B cell (primary cell): ENCODE data around the gene DUSP15. TPM values are rescaled to one million over a fixed set of nuclear protein-coding genes. Genes with fewer than 3 reads are reported as not detected.

Experiments used
- ATAC-seq: fragments of 200-7000 bp; cut with Tn5 transposase; one replicate; pipeline ENCODE4 v1.10.0; 2021; ENCODE audit warnings: low read depth, mild to moderate bottlenecking, moderate number of reproducible peaks, moderate library complexity
- CTCF ChIA-PET: fragments of 350-600 bp; sonication (Branson Sonifier 250); formaldehyde crosslinking; loops from one replicate; lab custom pipeline; 2021; ENCODE audit warnings: antibody characterized with exemption, inconsistent platforms; lab: Charles Lee
- POLR2A ChIA-PET: fragments of 350-600 bp; sonication (Branson Sonifier 250); formaldehyde crosslinking; loops from one replicate; lab custom pipeline; 2021; ENCODE audit warnings: antibody characterized with exemption; lab: Charles Lee
- DNase-seq: peaks from one replicate; pipeline ENCODE4 v3.0.0; 2013
- H2AFZ ChIP-seq: 2 replicates; pipeline ENCODE4 v1.6.1; 2012; ENCODE audit warnings: mild to moderate bottlenecking, low read depth, low read length; ENCODE audit not compliant: insufficient read depth, poor library complexity, severe bottlenecking
- H3K27ac ChIP-seq, 2 donors: 1 replicate in 1 of 2; 2 replicates in 1 of 2; pipeline ENCODE4 v1.5.1; 2012 to 2013; ENCODE audit warnings: low read length in 2 of 2, mild to moderate bottlenecking in 2 of 2, moderate library complexity in 1 of 2
- H3K27me3 ChIP-seq, 4 experiments: fragments of 200-600 bp in 1 of 4; sonication (generic) in 1 of 4; replicated peaks in 1 of 4; 1 replicate in 2 of 4; 2 replicates in 2 of 4; pipeline versions ENCODE4 v1.6.1 to v1.7.0; 2013 to 2016; ENCODE audit warnings: low read length in 3 of 4, mild to moderate bottlenecking in 2 of 4, mixed read lengths in 1 of 4, moderate library complexity in 1 of 4; ENCODE audit not compliant: insufficient read depth in 4 of 4, control insufficient read depth in 3 of 4; ENCODE audit errors: control extremely low read depth in 1 of 4
- H3K36me3 ChIP-seq, 2 experiments: replicated peaks in 1 of 2; 1 replicate in 1 of 2; 2 replicates in 1 of 2; pipeline versions ENCODE4 v1.6.1 to v1.7.1; 2013; ENCODE audit warnings: low read length in 1 of 2; ENCODE audit not compliant: insufficient read depth in 2 of 2, control insufficient read depth in 1 of 2; ENCODE audit errors: control extremely low read depth in 1 of 2, extremely low read depth in 1 of 2
- H3K4me1 ChIP-seq, 2 donors: fragments of 200-600 bp in 1 of 2; sonication (generic) in 1 of 2; 1 replicate in 1 of 2; 2 replicates in 1 of 2; pipeline versions ENCODE4 v1.5.1 to v1.6.1; 2013 to 2017; ENCODE audit warnings: low read length in 2 of 2; ENCODE audit not compliant: control insufficient read depth in 2 of 2, insufficient read depth in 2 of 2
- H3K4me2 ChIP-seq: replicated peaks from 2 replicates; pipeline ENCODE3; 2012; ENCODE audit warnings: mild to moderate bottlenecking, low read depth, low read length; ENCODE audit not compliant: poor library complexity, severe bottlenecking
- H3K4me3 ChIP-seq, 5 experiments: fragments of 200-600 bp in 1 of 5; sonication (generic) in 1 of 5; 1 replicate in 3 of 5; 2 replicates in 2 of 5; pipeline versions ENCODE4 v1.5.1 to v1.7.0; 2011 to 2016; ENCODE audit warnings: low read length in 4 of 5, mild to moderate bottlenecking in 4 of 5, low read depth in 2 of 5, control low read depth in 1 of 5, moderate library complexity in 1 of 5; ENCODE audit not compliant: insufficient read depth in 1 of 5; ENCODE audit errors: control extremely low read depth in 1 of 5, extremely low read depth in 1 of 5
- H3K79me2 ChIP-seq: fragments of 200-600 bp; sonication (generic); one replicate; pipeline ENCODE4 v1.6.0; 2016; ENCODE audit warnings: low read length; ENCODE audit not compliant: control insufficient read depth, insufficient read depth
- H3K9ac ChIP-seq: fragments of 200-600 bp; sonication (generic); 2 replicates; pipeline ENCODE4 v1.6.1; 2017; ENCODE audit warnings: mild to moderate bottlenecking, low read length, moderate library complexity
- H3K9me3 ChIP-seq, 3 donors: one replicate each; pipeline versions ENCODE4 v1.6.1 to v1.7.1; 2013; ENCODE audit warnings: low read length in 2 of 3; ENCODE audit not compliant: control insufficient read depth in 2 of 3, insufficient read depth in 1 of 3; ENCODE audit errors: control extremely low read depth in 1 of 3
- H4K20me1 ChIP-seq: 2 replicates; pipeline ENCODE4 v1.6.0; 2012; ENCODE audit warnings: mild to moderate bottlenecking, low read length; ENCODE audit not compliant: insufficient read depth, control insufficient read depth, poor library complexity, severe bottlenecking
- H3K27ac Mint-ChIP-seq: one replicate; pipeline ENCODE4 v1.8.0; 2021; ENCODE audit warnings: mixed read lengths
- H3K27me3 Mint-ChIP-seq: one replicate; pipeline ENCODE4 v1.8.0; 2021; ENCODE audit warnings: mixed read lengths
- H3K4me1 Mint-ChIP-seq: one replicate; pipeline ENCODE4 v1.8.0; 2021; ENCODE audit warnings: mixed read lengths
- H3K4me3 Mint-ChIP-seq: one replicate; pipeline ENCODE4 v1.8.0; 2021; ENCODE audit warnings: mixed read lengths
- H3K9me3 Mint-ChIP-seq: one replicate; pipeline ENCODE4 v1.8.0; 2022; ENCODE audit warnings: mixed read lengths; ENCODE audit not compliant: insufficient read depth
- CTCF ChIP-seq: fragments of 200-600 bp; IDR thresholded peaks from one replicate; pipeline ENCODE4 v1.8.0; 2022; ENCODE audit warnings: antibody characterized with exemption, mild to moderate bottlenecking
- EZH2 ChIP-seq: IDR thresholded peaks from 2 replicates; pipeline ENCODE4 v1.6.1; 2012; ENCODE audit warnings: borderline replicate concordance, low read depth, mild to moderate bottlenecking, moderate library complexity, low read length; ENCODE audit not compliant: insufficient read depth, poor library complexity, severe bottlenecking
- WGBS: methylation state at CpG from one replicate; pipeline ENCODE4 v1.1.5; 2013; ENCODE audit warnings: missing lambda C conversion rate; ENCODE audit not compliant: insufficient coverage; 5-methylcytosine and 5-hydroxymethylcytosine counted together
- intact Hi-C: fragments of 100-400 bp; cut with micrococcal nuclease; formaldehyde crosslinking; loops from one replicate; pipeline ENCODE4 v1.10.0; 2022
- polyA plus RNA-seq: library from polyadenylated mRNA; depleted of rRNA; stranded (reverse); fragments of >200 nt; gene quantifications from 2 replicates; pipeline ENCODE4 v1.2.3, GENCODE V29; 2012
- total RNA-seq, 2 donors: library from RNA; stranded (reverse); fragments of 120-200 nt in 1 of 2; gene quantifications; 1 replicate in 1 of 2; 2 replicates in 1 of 2; pipeline versions ENCODE4 v1.2.3 to v1.2.4, GENCODE V29; 2013 to 2022

Gene DUSP15
- total and polyA plus RNA-seq, 2 donors (not counting 1 experiment from before 2014, with no cell fraction given): 0.78 to 3.3 TPM

- 82% methylated on average over 4 of the region's 5 CpGs for WGBS
- Histone ChIP-seq H3K36me3 (no peaks in the 10 kb centered on the region), H3K27me3 (no peaks in the 10 kb centered on the region), H3K9me3 (no peaks in the 10 kb centered on the region), H3K9ac (no peak overlapping the region), H2AFZ (no peak overlapping the region), H3K79me2 (no peaks in the 10 kb centered on the region), H3K4me3 (no peak overlapping the region), H3K27ac (no peak overlapping the region), H4K20me1 (no peaks in the 10 kb centered on the region), H3K4me2 (no peak overlapping the region), H3K4me1 (no peaks in the 10 kb centered on the region)
- CTCF ChIA-PET: no interaction called here
- Mint-ChIP-seq H3K9me3 (no peaks in the 10 kb centered on the region), H3K4me1 (no peaks in the 10 kb centered on the region), H3K27ac (no peak overlapping the region), H3K4me3 (no peak overlapping the region), H3K27me3 (no peaks in the 10 kb centered on the region)
- POLR2A ChIA-PET: no interaction called here
- no peak for DNase-seq
- TF ChIP-seq EZH2: no peak
- no peak for TF ChIP-seq CTCF
- ATAC-seq: no peak
- intact Hi-C loops: no loop called here
Measured at GRCh38 chr20:31908016-31908415, 37.7 kb upstream of the DUSP15 start.

GRCh38 chr20:31907046-31907445 is 36.7 kb upstream of the DUSP15 start:
- DNase-seq: no peak
- Histone ChIP-seq H3K9ac (no peak overlapping the region), H2AFZ (no peak overlapping the region), H3K27me3 (no peaks in the 10 kb centered on the region), H3K27ac (no peak overlapping the region), H3K4me2 (no peak overlapping the region), H4K20me1 (no peaks in the 10 kb centered on the region), H3K4me1 (no peaks in the 10 kb centered on the region), H3K79me2 (no peaks in the 10 kb centered on the region), H3K4me3 (no peak overlapping the region), H3K36me3 (no peaks in the 10 kb centered on the region), H3K9me3 (no peaks in the 10 kb centered on the region)
- 94% methylated on average over 1 of the region's 5 CpGs for WGBS
- TF ChIP-seq EZH2 (no peak), CTCF (no peak)
- no peak overlapping the region for H3K4me3 Mint-ChIP-seq
- POLR2A ChIA-PET: no interaction called here
- ATAC-seq: no peak
- no peak overlapping the region for H3K27ac Mint-ChIP-seq
- H3K4me1 Mint-ChIP-seq: no peaks in the 10 kb centered on the region
- CTCF ChIA-PET: no interaction called here
- H3K9me3 Mint-ChIP-seq: no peaks in the 10 kb centered on the region
- intact Hi-C loops: no loop called here
- no peaks in the 10 kb centered on the region for H3K27me3 Mint-ChIP-seq
